AG09309 (cell line): ENCODE results near the gene ATOH8.

Experiments
- DNase-seq: peaks from one replicate; pipeline ENCODE4 v3.0.0-alpha.2; 2010; ENCODE audit warnings: low read depth
- H3K4me3 ChIP-seq: 2 replicates; pipeline ENCODE4 v1.5.1; 2011; ENCODE audit warnings: mild to moderate bottlenecking, low read depth, low read length, moderate library complexity; ENCODE audit not compliant: control insufficient read depth
- TF ChIP-seq, protein P1 (sequence below): IDR thresholded peaks from 2 replicates; pipeline ENCODE4 v1.5.1; 2011; ENCODE audit warnings: mild to moderate bottlenecking, low read depth, low read length, inconsistent platforms; ENCODE audit not compliant: insufficient read depth, control insufficient read depth; ENCODE audit errors: missing control alignments

The ATOH8 gene

DNA sequence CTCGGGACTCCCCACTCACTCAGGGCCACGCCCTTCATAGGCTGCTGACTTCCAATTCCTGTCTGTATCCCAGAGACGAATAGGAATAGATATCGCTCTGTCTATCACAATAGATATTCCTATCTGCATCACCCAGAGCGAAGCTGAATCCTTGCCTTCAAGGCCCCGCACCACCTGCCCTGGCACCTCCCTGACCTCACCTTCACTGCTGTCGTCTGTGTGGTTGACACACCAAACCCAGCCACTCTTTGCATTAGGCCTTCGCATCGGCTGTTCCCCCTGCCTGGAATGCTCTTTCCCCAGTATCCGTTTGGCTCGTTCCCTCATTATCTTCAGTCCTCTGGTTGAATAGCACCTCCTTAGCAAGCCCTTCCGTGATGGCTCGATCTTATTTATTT, 43.5 kb downstream of the ATOH8 start:
- no peak overlapping the region for H3K4me3 ChIP-seq
- TF ChIP-seq, protein P1, sequence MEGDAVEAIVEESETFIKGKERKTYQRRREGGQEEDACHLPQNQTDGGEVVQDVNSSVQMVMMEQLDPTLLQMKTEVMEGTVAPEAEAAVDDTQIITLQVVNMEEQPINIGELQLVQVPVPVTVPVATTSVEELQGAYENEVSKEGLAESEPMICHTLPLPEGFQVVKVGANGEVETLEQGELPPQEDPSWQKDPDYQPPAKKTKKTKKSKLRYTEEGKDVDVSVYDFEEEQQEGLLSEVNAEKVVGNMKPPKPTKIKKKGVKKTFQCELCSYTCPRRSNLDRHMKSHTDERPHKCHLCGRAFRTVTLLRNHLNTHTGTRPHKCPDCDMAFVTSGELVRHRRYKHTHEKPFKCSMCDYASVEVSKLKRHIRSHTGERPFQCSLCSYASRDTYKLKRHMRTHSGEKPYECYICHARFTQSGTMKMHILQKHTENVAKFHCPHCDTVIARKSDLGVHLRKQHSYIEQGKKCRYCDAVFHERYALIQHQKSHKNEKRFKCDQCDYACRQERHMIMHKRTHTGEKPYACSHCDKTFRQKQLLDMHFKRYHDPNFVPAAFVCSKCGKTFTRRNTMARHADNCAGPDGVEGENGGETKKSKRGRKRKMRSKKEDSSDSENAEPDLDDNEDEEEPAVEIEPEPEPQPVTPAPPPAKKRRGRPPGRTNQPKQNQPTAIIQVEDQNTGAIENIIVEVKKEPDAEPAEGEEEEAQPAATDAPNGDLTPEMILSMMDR, result no peak
- no peak for DNase-seq

DNA sequence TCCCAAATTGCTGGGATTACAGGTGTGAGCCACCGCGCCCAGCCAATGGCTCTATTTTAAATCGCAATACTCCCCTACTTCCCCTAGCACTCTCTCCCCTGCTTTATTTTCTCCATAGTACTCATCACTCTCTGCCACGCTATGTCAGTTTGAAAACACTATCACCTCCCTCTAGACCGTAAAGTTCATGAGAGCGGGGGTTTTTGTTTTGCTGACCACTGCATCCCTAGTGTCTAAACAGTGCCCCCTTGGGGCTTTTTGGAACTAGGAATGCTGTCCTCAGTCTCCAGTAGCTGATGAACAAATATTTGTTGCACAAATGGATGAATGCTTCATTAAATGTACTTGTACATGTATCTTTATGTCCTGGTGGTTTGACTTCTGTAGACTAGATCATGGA, 44.1 kb downstream of the ATOH8 start:
- no peak for DNase-seq
- TF ChIP-seq, protein P1, result peak; percentile 60
- no peak overlapping the region for H3K4me3 ChIP-seq

DNA sequence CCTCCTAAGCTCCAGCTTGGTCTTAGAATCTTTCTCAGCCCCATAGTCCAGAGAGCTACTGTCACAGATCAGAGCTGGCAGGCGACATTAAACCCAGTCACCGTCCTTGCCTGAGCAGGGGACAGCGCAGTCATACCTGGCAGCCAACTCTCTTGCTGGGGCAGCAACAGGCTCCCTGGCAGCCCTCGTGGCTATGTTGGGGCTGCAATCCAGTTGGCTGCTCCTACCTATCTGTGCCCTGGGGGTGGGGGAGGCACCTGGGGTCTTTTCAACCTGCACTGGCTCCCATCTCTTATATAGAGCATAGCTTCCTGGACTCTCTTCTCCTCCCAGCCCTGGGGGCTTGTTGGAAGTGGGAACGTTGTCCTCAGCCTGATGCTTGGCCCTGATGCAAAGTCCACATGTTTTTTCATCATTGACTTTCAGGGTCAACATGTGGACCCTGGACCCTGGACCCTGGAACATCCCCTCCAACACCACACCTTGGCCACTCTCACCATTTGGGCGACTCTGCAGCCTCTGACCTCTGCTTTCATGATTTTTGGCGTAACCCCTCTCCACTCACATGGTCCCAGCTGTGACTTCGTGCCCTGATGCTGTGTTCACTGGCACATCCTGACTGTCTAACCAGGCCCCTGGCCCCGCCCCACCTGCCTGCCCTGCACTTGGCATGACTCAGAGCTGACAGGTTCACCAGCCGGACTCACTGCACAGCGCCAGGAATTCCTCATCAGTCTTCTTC, 45.6 kb downstream of the ATOH8 start:
- TF ChIP-seq, protein P1, result no peak
- no peak overlapping the region for H3K4me3 ChIP-seq
- DNase-seq, result no peak

DNA sequence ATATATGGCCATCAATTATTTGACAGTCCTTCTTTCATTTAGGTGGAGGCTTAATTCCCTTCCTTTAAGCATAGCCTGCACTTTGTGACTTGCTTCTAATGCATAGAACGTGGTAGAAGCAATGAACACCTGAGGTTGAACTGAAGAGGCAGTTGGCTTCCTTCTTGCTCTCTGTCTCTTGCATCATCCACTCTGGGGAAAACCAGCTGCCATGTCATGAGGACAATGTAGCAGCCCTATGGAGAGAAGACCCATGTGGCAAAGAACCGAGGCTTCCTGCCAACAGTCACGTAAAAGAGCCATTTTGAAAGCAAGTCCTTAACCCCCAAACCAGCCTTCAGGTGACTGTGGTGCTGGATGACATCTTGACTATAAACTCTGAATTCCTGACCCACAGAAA, 46.8 kb downstream of the ATOH8 start:
- TF ChIP-seq, protein P1, result no peak
- no peak overlapping the region for H3K4me3 ChIP-seq
- no peak for DNase-seq

DNA sequence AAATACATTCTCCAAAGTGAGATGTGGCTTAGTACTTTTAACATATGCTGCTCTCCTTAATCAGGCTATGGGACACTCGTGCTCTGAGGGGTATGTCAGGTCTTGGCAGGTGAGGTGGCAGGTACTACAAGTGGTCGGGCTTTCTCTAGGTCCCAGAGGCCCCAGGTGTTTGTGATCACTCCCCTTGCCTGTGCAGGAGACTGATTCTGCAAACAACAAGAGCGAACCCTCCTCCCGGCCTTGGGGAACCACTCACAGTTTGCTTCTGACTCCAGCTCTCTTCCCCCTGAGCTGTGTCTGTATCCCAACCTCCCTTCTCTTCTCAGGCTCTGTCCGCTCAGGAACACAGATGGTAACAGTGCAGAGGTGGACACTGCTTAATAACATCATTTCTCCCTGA, 48.1 kb downstream of the ATOH8 start:
- no peak for DNase-seq
- no peak overlapping the region for H3K4me3 ChIP-seq
- TF ChIP-seq, protein P1, result no peak

DNA sequence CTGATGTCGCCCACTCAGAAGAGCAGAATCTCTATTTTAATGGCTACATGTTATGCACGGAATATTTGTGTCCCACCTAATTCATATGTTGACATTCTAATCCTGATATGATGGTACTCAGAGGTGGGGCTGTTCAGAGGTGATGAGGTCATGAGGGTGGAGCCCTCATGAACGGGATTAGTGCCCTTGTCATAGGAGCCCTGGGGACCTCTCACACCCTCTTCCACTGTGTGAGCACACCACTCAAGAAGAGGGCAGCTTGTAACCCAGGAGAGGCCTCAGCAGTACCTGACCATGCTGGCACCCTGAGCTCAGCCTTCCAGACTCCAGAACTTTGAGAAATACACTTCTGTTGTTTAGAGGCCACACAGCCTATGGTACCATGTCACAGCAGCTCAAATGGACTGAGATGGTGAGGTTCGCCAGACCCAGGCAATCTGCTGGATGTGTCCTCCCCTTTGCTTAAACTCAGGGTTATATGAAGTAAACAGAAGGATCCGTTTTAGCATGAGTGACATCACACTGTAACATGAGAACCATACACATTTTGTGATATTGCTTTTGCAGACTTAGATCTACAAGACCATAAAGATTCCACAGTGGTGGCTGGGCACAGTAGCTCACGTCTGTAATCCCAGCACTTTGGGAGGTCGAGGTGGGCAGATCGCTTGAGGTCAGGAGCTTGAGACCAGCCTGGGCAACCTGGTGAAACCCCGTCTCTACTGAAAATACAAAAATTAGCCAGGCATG, 48.7 kb downstream of the ATOH8 start:
- DNase-seq, result no peak
- TF ChIP-seq, protein P1, result no peak
- no peak overlapping the region for H3K4me3 ChIP-seq
